ENCODE measurements around the gene CD4.

CD4 gene

GRCh38 chr12:6829536-6830220 is 40.4 kb downstream of the CD4 start:
- no peak for DNase-seq (ENCODE audit: low read depth)

GRCh38 chr12:6830286-6830890 is 41.1 kb downstream of the CD4 start:
- no peak for DNase-seq (ENCODE audit: low read depth)

GRCh38 chr12:6830999-6831398 is 41.7 kb downstream of the CD4 start:
- DNase-seq (ENCODE audit: low read depth) = no peak

GRCh38 chr12:6831450-6831995 is 42.2 kb downstream of the CD4 start:
- DNase-seq (ENCODE audit: low read depth) = no peak

- DNase-seq (ENCODE audit: low read depth) = no peak
These were observed 42.8 kb downstream of the CD4 start for GRCh38 chr12:6832125-6832524.

- DNase-seq (ENCODE audit: low read depth) = no peak
These were observed 44.0 kb downstream of the CD4 start for GRCh38 chr12:6833189-6833890.

GRCh38 chr12:6834254-6834653 is 44.9 kb downstream of the CD4 start:
- DNase-seq (ENCODE audit: low read depth) = no peak

GRCh38 chr12:6834873-6835272 is 45.5 kb downstream of the CD4 start:
- DNase-seq (ENCODE audit: low read depth) = no peak

GRCh38 chr12:6836851-6837250 is 47.5 kb downstream of the CD4 start:
- no peak for DNase-seq (ENCODE audit: low read depth)

- no peak for DNase-seq (ENCODE audit: low read depth)
These were observed 48.2 kb downstream of the CD4 start for GRCh38 chr12:6837370-6838060.

GRCh38 chr12:6838854-6839253 is 49.5 kb downstream of the CD4 start:
- no peak for DNase-seq (ENCODE audit: low read depth)

- no peak for DNase-seq (ENCODE audit: low read depth)
These were observed 50.3 kb downstream of the CD4 start for GRCh38 chr12:6839482-6840201.

- no peak for DNase-seq (ENCODE audit: low read depth)
These were observed 51.0 kb downstream of the CD4 start for GRCh38 chr12:6840330-6840729.

- no peak for DNase-seq (ENCODE audit: low read depth)
These were observed 51.6 kb downstream of the CD4 start, which contains the start of gene GNB3 for GRCh38 chr12:6840761-6841515. GNB3 (plus strand) TSS chr12:6840925; CDS start chr12:6841288, 363 bp downstream.

GRCh38 chr12:6842075-6842474 is 52.7 kb downstream of the CD4 start:
- DNase-seq (ENCODE audit: low read depth) = no peak

- DNase-seq (ENCODE audit: low read depth) = no peak
These were observed 54.0 kb downstream of the CD4 start for GRCh38 chr12:6843118-6843902.

- DNase-seq (ENCODE audit: low read depth) = no peak
These were observed 56.1 kb downstream of the CD4 start for GRCh38 chr12:6845395-6845794.

- no peak for DNase-seq (ENCODE audit: low read depth)
These were observed 57.1 kb downstream of the CD4 start for GRCh38 chr12:6846316-6846869.

GRCh38 chr12:6847676-6848075 is 58.3 kb downstream of the CD4 start:
- DNase-seq (ENCODE audit: low read depth) = no peak

GRCh38 chr12:6849427-6849826 is 60.1 kb downstream of the CD4 start:
- no peak for DNase-seq (ENCODE audit: low read depth)

Data from stimulated activated CD8-positive, alpha-beta memory T cell treated with anti-CD3 and anti-CD28 coated beads, Interleukin-7, amount 100 ng/mL, for 24 hours (primary cell).